ENCODE measurements around the gene OR2M7. TPM values are rescaled to one million over a fixed set of nuclear protein-coding genes. Genes with fewer than 3 reads are reported as not detected.
"Not testable (repeated sequence)": the region's sequence is repeated elsewhere in the genome, so short reads cannot be mapped to it uniquely, and the experiment has no call there.

OR2M7 gene
- total and polyA plus RNA-seq, 10 of the 15 experiments (the other 5 are each of a cell fraction or from before 2014, with no cell fraction given), result not detected

DNA sequence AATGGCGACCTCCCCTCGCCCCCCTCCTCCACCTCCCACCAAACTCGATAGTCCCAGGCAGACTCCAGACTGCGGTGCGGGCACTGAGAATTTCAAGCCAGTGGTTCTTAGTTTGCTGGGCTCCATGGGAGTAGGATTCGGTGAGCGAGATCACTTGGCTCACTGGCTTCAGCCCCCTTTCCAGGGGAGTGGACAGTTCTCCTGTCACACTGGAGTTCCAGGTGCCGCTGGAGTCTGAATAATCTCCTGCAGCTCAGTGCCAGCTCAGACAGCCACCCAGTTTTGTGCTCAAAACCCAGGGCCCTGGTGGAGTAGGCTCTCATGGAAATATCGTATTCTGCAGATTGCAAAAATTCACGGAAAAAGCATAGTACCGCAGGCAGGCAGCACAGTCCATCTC, 7.6 kb downstream of the OR2M7 start:
- Histone ChIP-seq H3K4me1 (ENCODE audit: control insufficient read depth, insufficient read depth, low read length) (no peaks in the 10 kb centered on the region), H3K36me3 (ENCODE audit: control insufficient read depth in 2 of 2, insufficient read depth in 2 of 2, low read length in 1 of 2) (no peaks in the 10 kb centered on the region), H2AFZ (ENCODE audit: control insufficient read depth, low read depth, low read length) (no peak overlapping the region), H3K4me3 (no peak overlapping the region), H3K27me3 (replicated peaks in 1 of 2; ENCODE audit: control insufficient read depth in 2 of 2, insufficient read depth in 2 of 2, low read length in 1 of 2) (no peaks in the 10 kb centered on the region), H3K27ac (ENCODE audit: control insufficient read depth, insufficient read depth) (no peak overlapping the region), H4K20me1 (ENCODE audit: control insufficient read depth, insufficient read depth) (no peaks in the 10 kb centered on the region), H3K4me2 (ENCODE audit: control insufficient read depth, insufficient read depth) (no peak overlapping the region), H3K9ac (ENCODE audit: control insufficient read depth, insufficient read depth, low read length) (no peak overlapping the region), H3K9me3 (replicated peaks; ENCODE audit: control insufficient read depth, insufficient read depth, low read length) (no peaks in the 10 kb centered on the region), H3K79me2 (ENCODE audit: control insufficient read depth, insufficient read depth, low read length) (no peaks in the 10 kb centered on the region)
- 43% methylated on average over 10 of the region's 11 CpGs for WGBS (ENCODE audit: insufficient coverage, insufficient replicate concordance, low lambda C conversion rate, missing lambda C conversion rate)
- CTCF ChIA-PET, result no interaction called here
- DNase-seq (ENCODE audit: low read depth, low spot score), result no peak
- SMC1A ChIA-PET (ENCODE audit: uncharacterized antibody, unreplicated experiment), result interaction anchor here (1.0 kb wide), 1 partner anchor 14 kb away, joined by 3 read pairs; the partner anchor contains the start of gene OR2T12
- POLR2A ChIA-PET, result no interaction called here
- TF ChIP-seq SPI1 (IDR thresholded peaks at IDR 0.05; ENCODE audit: borderline replicate concordance, insufficient read depth, low read depth, low read length) (no peak), KDM1A (IDR thresholded peaks at IDR 0.05; ENCODE audit: borderline replicate concordance) (no peak), SMAD1 (IDR thresholded peaks at IDR 0.05; ENCODE audit: low read depth, partially characterized antibody) (no peak), EP300 (IDR thresholded peaks at IDR 0.05; ENCODE audit: borderline replicate concordance in 1 of 2, control insufficient read depth in 1 of 2, low read depth in 2 of 2, low read length in 2 of 2) (no peak), NFYA (IDR thresholded peaks at IDR 0.05; ENCODE audit: borderline replicate concordance, low read depth, low read length) (no peak), MYB (IDR thresholded peaks at IDR 0.05; ENCODE audit: borderline replicate concordance, low read depth, low read length) (no peak), LARP7 (IDR thresholded peaks at IDR 0.05) (no peak), MEF2A (IDR thresholded peaks at IDR 0.05; ENCODE audit: insufficient read depth, low read depth, low read length) (no peak), MXI1 (IDR thresholded peaks at IDR 0.05; ENCODE audit: low read depth, low read length) (no peak)
- TF ChIP-seq, protein P1, sequence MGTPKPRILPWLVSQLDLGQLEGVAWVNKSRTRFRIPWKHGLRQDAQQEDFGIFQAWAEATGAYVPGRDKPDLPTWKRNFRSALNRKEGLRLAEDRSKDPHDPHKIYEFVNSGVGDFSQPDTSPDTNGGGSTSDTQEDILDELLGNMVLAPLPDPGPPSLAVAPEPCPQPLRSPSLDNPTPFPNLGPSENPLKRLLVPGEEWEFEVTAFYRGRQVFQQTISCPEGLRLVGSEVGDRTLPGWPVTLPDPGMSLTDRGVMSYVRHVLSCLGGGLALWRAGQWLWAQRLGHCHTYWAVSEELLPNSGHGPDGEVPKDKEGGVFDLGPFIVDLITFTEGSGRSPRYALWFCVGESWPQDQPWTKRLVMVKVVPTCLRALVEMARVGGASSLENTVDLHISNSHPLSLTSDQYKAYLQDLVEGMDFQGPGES (IDR thresholded peaks at IDR 0.05), result no peak
- no peak for ATAC-seq
- in situ Hi-C loops (cut with MboI), result no loop called here
- intact Hi-C loops (cut with micrococcal nuclease; ENCODE audit: unreplicated experiment), result no loop called here
- RAD21 ChIA-PET (ENCODE audit: unreplicated experiment), result no interaction called here
- BruUV-seq (replicated peaks), result no TSS peak
- FAIRE-seq, result no peak

DNA sequence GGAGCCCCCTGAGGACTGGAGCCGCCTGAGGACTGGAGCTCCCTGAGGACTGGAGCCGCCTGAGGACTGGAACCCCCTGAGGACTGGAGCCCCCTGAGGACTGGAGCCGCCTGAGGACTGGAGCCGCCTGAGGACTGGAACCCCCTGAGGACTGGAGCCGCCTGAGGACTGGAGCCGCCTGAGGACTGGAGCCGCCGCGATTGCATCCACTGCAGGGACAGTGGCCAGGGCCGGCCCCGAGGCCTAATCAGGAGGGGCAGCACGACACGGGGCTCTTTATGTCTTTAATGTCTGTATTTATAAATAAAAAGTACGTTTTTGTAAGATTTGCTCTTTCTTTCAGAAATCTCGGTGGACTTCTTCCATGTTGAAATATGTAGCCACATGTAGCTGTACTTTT, 17.6 kb downstream of the OR2M7 start:
- H3K9ac ChIP-seq (ENCODE audit: control insufficient read depth, insufficient read depth, low read length); H3K9me3 ChIP-seq (replicated peaks; ENCODE audit: control insufficient read depth, insufficient read depth, low read length); H2AFZ ChIP-seq (ENCODE audit: control insufficient read depth, low read depth, low read length); H4K20me1 ChIP-seq (ENCODE audit: control insufficient read depth, insufficient read depth); SMC1A ChIA-PET (ENCODE audit: uncharacterized antibody, unreplicated experiment); H3K27me3 ChIP-seq (replicated peaks in 1 of 2; ENCODE audit: control insufficient read depth in 2 of 2, insufficient read depth in 2 of 2, low read length in 1 of 2); BruUV-seq (replicated peaks); H3K4me1 ChIP-seq (ENCODE audit: control insufficient read depth, insufficient read depth, low read length); CTCF ChIA-PET; FAIRE-seq; H3K27ac ChIP-seq (ENCODE audit: control insufficient read depth, insufficient read depth); POLR2A ChIA-PET; H3K36me3 ChIP-seq (ENCODE audit: control insufficient read depth in 2 of 2, insufficient read depth in 2 of 2, low read length in 1 of 2); RAD21 ChIA-PET (ENCODE audit: unreplicated experiment); H3K79me2 ChIP-seq (ENCODE audit: control insufficient read depth, insufficient read depth, low read length); H3K4me2 ChIP-seq (ENCODE audit: control insufficient read depth, insufficient read depth); H3K4me3 ChIP-seq; DNase-seq (ENCODE audit: low read depth, low spot score); intact Hi-C loops (cut with micrococcal nuclease; ENCODE audit: unreplicated experiment); in situ Hi-C loops (cut with MboI); ATAC-seq: not testable (repeated sequence)
- 50% methylated on average over 10 of the region's 15 CpGs for WGBS (ENCODE audit: insufficient coverage, insufficient replicate concordance, low lambda C conversion rate, missing lambda C conversion rate)
